ENCODE data around the gene EMILIN3.

The EMILIN3 gene

DNA sequence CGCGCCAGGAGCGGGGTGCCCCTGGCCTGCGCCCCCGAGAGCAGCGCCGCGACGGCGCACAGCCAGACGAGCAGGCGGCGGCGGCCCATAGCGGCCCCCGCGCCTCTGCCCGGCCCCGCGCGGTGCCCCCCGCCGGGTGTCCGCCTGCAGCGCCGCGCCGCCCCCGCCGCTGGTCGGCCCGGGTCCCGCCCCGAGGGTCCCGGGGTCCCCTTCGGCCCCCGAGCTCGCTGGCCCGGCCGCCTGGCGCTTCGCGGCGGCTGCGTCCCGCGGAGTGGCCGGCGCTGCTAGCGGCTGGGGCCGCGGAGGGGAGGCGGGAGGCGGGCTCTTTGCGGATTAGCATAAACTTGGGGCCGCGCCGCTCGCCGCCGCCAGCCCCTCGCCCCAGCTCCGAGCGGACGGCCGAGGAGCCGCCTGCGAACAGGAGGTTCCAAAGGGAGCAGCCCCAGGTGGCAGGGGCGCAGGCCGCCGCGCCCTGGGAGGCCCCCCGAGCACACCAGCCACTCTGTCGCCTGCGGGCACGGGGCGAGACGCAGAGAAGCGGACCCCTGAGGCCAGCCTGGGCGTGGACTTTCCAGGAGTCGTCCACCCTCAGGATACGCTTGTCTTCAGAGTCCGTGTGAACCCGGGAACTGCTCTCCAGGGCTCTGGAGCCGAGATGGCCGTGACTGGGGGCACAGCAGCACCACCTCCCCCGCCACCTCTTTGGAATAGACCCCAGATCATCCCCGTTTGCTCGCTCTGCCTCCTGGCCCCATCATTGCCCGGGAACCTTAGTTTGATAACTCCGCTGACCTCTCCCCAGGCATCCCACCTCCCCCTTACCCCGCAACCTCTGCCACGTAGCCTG, at the start of gene EMILIN3:
TSS of gene EMILIN3 (minus strand) at position 273 of the 847 bp plus-strand sequence. CDS start at position 89, 184 bp downstream.
- in situ Hi-C loops (cut with HindIII; ENCODE audit: low sequenced_read_pairs): no loop called here

DNA sequence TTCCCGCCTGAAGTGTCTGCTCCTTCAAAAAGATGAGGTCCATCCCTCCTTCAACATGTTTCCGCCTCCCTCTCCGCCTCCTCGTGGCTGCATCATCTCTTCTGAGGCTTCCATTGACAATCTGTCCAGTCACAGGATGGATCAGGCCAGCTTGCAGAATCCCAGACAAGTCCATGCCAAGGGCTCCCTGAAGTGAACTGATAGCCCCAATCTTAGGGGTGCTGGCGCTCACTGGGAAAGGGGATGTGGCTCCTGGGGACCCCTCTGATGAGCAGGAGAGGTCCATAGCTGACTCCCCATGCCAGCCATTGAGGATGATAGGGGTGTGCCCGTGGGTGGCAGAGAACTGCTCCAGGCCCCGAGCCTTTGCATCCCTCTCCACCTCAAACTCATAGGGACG, 48.6 kb upstream of the EMILIN3 start:
- in situ Hi-C loops (cut with HindIII; ENCODE audit: low sequenced_read_pairs): no loop called here

GRCh38 chr20:41413169-41413568, 46.6 kb upstream of the EMILIN3 start:
- in situ Hi-C loops (cut with HindIII; ENCODE audit: low sequenced_read_pairs): no loop called here

DNA sequence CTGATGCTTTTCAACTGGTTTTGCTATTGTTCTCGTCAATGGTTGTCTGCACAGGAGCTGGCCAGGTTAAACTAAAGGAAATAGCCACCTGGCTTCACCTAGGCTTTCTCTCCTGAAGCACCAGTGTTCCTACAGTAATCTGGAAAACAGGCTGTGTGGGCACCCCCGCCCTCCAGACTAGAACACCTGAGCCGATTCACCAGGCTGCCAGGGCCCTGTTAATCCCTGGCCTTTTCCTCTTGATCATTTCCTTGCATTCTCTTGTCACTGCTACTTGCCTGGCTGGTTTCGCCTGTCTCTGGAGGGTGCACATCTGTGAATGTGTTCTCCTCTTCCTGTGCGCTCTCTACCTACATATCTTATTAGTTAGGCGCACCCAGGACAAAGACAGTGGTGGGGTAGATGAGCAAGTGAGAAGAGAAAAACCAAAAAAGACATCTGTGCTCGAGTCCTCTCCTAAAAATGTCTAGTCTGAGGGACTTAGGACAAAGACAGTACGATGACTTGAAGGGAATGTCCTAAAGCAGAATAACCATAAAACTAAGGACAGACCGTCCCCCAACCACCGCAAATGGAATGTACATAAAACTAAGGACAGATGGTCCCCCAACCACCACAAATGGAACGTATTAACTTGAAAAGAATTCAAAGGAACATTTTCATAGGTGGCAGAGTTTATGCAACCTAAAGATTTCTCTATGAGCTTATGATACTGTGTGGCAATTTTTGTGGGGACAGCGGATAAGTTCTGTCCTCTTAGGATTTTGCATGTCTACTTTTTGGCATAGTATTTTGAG, 45.9 kb upstream of the EMILIN3 start:
- in situ Hi-C loops (cut with HindIII; ENCODE audit: low sequenced_read_pairs): no loop called here

DNA sequence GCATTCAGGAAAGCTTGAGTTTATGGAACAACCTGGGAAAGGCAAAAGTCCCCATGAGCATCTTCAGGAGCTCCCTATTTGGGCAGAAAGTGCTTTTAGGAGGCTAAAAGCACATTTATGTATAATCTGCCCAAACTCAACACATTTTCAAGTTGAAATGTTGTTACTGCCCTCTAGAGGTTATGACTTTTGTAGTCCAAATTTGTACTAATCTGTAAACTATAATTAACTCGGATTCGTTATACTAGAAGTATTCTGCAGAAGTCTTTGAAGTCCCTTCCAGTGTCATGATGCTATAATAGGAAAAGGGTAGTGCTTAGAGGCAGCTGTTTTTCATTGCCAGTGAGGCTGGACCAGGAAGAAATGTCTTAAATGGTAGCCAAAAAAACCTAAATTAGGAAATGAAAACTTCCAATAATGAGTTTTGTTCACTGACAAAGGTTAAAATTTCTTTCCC, 44.8 kb upstream of the EMILIN3 start:
- in situ Hi-C loops (cut with HindIII; ENCODE audit: low sequenced_read_pairs): no loop called here

GRCh38 chr20:41408986-41409385, 42.4 kb upstream of the EMILIN3 start:
- in situ Hi-C loops (cut with HindIII; ENCODE audit: low sequenced_read_pairs): no loop called here

- in situ Hi-C loops (cut with HindIII; ENCODE audit: low sequenced_read_pairs): no loop called here
These were observed 41.7 kb upstream of the EMILIN3 start for GRCh38 chr20:41408156-41408794.

- in situ Hi-C loops (cut with HindIII; ENCODE audit: low sequenced_read_pairs): no loop called here
These were observed 41.0 kb upstream of the EMILIN3 start for GRCh38 chr20:41407607-41408006.

DNA sequence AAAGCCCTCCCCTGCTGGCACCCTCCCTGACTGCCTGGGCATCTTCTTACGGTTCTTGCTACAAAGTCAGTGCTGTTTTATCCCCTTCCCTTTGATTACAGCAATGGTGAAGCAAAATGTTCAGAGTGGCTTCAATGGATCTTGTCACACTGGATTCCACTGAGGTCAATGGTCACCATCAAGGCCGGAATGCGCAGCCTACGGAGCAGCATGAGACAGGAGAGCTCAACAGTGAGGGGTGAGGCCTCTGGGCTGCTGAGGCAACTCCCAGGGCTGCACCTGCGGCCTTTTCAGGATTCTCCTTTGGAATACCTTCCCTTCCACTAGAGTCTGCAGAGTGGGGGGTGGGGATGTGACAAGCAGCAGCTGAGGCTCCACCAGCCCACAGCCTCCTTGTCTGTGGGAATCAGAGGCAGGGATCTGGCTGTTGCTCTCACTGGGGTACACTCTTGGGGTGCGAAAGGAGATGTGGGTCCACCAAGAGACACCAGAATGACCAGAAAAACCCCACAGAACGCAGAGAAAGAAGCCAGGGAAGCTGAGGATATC, 40.4 kb upstream of the EMILIN3 start:
- in situ Hi-C loops (cut with HindIII; ENCODE audit: low sequenced_read_pairs): no loop called here

DNA sequence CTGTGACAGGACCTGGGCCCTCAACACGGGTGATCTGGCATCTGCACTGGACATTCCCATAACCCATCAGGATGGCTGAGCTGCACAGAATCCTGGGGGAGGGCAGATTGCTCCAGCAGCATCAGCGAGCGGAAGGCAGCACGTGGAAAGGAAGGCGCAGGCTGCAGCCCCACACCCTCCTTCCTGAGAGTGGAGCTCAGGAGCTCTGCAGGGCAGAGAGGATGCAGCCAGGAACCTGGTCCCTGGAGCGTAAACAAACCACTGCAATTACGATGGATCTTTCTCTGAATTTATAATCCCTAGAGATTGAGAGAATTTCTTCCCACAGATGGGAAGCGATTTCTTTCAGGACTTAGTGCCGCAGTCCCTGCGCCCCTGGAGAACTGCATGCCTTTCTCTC, 39.7 kb upstream of the EMILIN3 start:
- in situ Hi-C loops (cut with HindIII; ENCODE audit: low sequenced_read_pairs): no loop called here

- in situ Hi-C loops (cut with HindIII; ENCODE audit: low sequenced_read_pairs): no loop called here
These were observed 38.8 kb upstream of the EMILIN3 start for GRCh38 chr20:41405436-41405835.

DNA sequence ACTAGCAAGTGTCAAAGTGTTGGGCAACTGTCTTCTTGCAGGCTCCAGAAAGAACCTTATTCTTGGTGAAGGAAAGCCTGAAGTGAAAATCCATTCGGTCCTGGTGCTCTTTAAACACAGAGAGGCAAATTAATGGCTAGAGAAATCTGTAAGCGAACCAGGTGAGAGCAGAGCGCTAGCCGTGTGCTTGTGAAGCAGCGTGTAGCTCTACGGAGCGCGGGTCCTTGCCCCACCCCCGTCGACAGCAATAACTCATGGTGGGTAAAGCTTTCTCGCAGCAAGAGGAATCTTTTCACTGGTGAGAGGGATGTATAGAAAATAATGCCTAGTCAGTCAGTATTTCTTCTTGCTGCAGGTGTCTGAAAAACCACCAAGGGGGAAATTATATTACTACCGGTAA, 37.0 kb upstream of the EMILIN3 start:
- in situ Hi-C loops (cut with HindIII; ENCODE audit: low sequenced_read_pairs): no loop called here

GRCh38 chr20:41398408-41398807, 31.8 kb upstream of the EMILIN3 start:
- in situ Hi-C loops (cut with HindIII; ENCODE audit: low sequenced_read_pairs): no loop called here

- in situ Hi-C loops (cut with HindIII; ENCODE audit: low sequenced_read_pairs): no loop called here
These were observed 29.3 kb upstream of the EMILIN3 start for GRCh38 chr20:41395667-41396664.

DNA sequence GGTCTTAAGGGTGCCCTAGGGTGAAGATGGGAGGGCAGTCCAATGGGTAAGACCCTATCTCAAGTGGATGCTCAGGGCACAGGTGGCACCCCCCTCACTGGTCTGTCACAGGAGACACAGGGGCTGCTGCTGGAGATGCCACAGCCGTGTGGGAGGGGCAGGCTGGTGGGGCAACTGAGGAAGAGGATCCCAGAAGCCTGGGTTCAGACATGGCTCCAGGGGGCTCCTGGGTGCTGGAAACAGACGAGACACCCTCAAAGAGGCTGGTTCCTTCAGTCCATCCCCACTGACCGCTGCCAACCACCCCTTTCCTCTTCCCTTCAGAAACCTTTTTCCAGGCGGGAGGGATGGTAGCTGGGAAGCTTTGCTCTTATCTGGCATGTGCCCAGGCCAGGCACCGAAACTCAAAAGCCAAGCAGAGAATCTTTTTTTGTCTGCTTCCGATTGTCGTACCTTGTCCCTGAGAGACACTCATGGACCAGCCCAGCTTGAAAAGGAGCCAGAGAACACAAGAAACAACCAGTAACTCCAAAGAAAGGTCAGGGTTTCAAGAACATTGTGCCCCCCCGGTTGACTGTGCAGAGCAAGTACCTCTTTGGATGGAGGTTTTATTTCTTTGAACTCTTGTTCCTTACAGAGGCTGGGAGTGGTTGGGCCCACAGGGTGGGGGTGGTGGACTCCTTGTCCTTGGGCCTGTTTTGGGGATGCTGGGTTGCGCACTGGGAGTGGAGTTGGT, 28.5 kb upstream of the EMILIN3 start:
- in situ Hi-C loops (cut with HindIII; ENCODE audit: low sequenced_read_pairs): no loop called here

GRCh38 chr20:41394081-41394480, 27.5 kb upstream of the EMILIN3 start:
- in situ Hi-C loops (cut with HindIII; ENCODE audit: low sequenced_read_pairs): no loop called here

DNA sequence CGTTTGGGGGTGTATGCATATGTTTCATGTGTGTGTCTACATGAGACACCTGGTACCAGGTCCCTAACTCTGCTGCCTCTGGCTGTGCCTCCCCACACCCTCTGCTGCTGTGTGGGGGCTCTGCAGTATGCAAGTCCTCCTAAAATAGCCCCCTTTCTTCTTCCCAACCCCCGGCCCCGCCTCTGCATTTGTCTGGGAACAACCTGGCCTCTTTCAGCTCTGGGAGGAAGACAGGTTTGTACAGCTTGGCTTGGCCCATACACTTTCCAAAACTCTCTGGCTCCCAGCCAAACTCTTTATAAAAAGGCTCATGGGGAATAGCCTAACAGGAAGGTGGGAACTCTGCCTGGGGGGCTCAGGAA, 27.1 kb upstream of the EMILIN3 start:
- in situ Hi-C loops (cut with HindIII; ENCODE audit: low sequenced_read_pairs): no loop called here

GRCh38 chr20:41392871-41393704, 26.5 kb upstream of the EMILIN3 start:
- in situ Hi-C loops (cut with HindIII; ENCODE audit: low sequenced_read_pairs): no loop called here
